GM12872 (cell line): ENCODE results near the gene CYBA.

ENCODE experiments used
- CTCF ChIP-seq: IDR thresholded peaks from 3 replicates; pipeline ENCODE4 v1.5.1; 2011; ENCODE audit warnings: low read depth, mild to moderate bottlenecking, low read length, moderate library complexity; ENCODE audit not compliant: insufficient read depth

Gene CYBA

DNA sequence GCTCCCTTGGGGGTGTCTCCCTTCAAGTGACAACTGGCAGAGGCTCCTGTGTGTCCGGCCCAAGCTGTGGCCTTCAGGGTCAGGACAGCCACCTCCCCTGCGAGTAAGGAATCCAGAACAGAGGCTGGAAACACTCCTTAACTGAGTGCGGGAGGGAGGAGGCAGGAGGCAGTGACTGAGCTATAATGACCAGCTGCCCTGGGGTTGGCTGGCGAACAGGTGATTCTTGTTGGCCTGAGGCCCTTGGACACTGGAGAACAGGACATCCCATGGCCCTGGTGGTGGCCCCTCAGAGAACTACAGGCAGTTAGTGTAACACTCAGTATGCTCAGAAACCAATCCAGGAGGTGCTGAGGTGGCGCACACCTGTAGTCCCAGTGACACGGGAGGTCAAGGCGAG lies 44.9 kb upstream of the CYBA start:
- TF ChIP-seq CTCF: no peak

DNA sequence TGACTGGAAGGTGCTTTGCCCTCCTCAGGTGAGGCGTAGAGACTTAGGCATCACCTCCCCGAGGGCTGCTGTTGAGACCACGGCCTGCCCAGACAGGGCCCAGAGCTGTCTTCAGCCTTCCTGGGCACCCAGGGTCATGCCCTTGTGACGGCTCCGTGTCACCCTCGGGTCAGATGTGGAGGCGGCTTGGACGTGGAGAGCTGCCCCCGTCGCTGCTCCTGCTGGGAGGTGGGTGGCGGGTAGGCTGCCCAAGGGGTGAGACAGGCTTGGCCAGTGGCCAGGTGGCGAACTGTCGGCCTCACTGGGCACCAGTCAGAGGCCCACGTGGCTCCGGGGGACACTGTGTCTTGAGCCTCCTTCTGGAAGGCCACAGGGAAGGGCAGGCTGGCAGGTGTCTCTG lies 44.4 kb upstream of the CYBA start:
- no peak for TF ChIP-seq CTCF

GRCh38 chr16:88694221-88695087 lies 43.6 kb upstream of the CYBA start:
- TF ChIP-seq CTCF: no peak

DNA sequence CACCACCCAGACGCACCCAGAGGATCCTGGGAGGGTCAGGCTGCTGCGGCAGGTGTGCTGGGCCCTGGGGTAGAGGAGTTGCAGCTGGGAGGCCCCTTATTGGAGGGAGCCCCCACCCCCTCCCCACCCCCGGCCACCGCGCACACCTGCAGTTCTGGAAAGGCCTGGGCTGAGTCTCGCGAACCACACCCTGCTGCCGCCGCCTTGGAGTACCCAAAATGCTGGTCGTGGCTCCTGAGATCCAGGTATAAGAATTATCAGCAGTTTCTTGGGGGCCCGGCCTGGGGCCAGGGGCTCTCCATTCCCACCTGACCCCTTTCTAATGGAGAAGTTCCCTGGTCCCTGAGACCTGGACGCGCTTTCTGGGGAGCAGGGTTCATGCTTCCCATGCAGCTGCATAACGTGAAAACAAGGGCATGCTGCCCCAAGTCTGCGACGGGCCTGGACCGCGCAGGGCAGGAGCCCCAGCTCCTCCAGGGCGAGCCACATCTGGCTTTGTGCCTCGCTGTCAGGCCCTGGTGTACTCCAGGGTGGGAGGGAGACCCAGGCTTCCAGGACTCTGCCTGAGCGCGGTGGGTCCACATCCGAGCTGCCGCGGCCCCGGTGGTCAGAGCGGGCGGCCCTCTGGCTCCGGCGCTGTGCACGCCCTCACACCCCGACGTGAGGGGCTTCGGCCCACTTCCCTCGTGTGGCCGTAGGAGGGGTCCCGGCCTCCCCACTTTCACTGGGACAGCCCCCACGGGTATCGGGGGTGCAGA lies 42.7 kb upstream of the CYBA start:
- TF ChIP-seq CTCF: no peak

GRCh38 chr16:88692861-88693260 lies 42.0 kb upstream of the CYBA start:
- TF ChIP-seq CTCF: no peak

DNA sequence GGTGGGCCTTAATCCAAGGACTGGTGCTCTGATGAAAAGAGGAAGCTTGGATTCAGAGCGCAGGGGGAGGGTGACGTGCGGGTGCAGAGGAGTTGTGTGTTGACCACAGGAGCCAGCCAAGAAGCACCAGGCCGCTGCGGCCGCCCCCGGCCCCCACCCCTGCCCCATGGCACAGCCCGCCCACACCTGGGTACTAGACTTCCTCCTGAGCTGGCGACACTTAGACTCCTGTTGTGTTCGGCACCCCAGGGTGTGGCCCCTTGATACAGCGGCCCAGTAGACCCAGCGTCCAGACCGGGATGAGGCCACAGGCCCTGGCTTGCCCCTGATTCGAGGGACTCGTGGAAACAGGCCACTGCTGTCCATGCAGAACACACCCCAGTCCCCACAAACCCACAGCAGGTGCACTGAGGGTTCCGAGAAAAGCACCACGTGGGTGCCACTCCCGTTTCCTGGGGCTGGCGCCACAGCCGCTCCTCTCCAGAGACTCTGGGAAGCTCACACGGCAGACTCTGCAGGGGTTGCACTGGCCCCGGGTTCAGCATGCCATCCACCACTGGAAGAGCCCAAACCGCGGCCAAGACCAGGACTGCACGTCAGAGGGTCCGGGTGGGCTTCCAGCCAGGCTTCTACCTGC lies 41.2 kb upstream of the CYBA start:
- no peak for TF ChIP-seq CTCF

DNA sequence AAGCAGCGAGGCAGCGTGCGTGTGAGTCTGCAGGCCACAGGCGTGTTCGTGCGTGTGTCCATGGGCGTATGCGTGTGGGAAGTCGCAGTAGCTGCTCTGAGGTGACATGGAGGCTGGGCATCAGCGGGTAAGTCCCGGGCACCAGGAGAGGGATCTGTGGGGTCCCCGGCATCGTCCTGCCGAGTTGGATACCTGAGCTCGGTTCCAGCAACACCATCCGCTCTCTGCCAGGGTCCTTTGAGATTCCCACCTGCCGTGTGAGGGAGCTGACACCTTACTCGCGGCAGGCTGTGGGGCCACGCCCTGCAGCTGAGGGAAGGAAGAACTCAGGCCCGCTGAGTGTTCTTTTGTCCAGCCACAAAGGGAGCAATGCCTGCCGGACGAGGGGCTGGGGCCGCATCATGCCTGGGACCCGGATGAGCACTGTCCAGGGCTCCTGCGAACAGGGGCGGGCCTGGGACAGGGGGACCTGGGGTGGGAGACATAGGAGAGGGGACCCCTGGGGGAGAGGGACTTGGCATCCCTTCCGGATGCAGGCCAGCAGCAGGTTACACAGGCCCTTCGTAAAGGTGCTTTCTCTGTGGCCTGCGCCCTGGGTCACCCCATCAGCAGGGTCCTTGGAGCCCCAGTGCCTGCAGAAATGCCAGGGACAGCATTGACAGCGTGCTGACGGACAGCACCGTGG lies 40.4 kb upstream of the CYBA start:
- no peak for TF ChIP-seq CTCF
